Left lung (tissue), 10 donors: Measurements from ENCODE around the gene MAMLD1. TPM values are rescaled to one million over a fixed set of nuclear protein-coding genes. Genes with fewer than 3 reads are reported as not detected.
A peak's percentile ranks its signal among the peaks of the same experiment; 100 is the strongest.
"Not testable (repeated sequence)": the region's sequence is repeated elsewhere in the genome, so short reads cannot be mapped to it uniquely, and the experiment has no call there.

Source experiments
- ATAC-seq: fragments of 200-7000 bp; cut with Tn5 transposase; one replicate; pipeline ENCODE4 v1.9.1; 2020; ENCODE audit warnings: moderate library complexity
- DNase-seq, 4 donors: peaks; one replicate each; pipeline ENCODE4 v3.0.0-alpha.2; 2013 to 2020
- H3K27ac ChIP-seq, 2 donors: fragments of 200-600 bp; sonication (generic) in 1 of 2; one replicate each; pipeline versions ENCODE4 v1.5.0 to v1.8.0; 2020 to 2021
- H3K27me3 ChIP-seq, 2 donors: fragments of 200-600 bp; sonication (generic) in 1 of 2; one replicate each; pipeline versions ENCODE4 v1.5.0 to v1.8.0; 2020 to 2021
- H3K36me3 ChIP-seq, 2 donors: fragments of 200-600 bp; sonication (generic) in 1 of 2; one replicate each; pipeline versions ENCODE4 v1.5.0 to v1.8.0; 2020 to 2021
- H3K4me1 ChIP-seq, 2 donors: fragments of 200-600 bp; one replicate each; pipeline ENCODE4 v1.8.0; 2021
- H3K4me3 ChIP-seq, 2 donors: fragments of 200-600 bp; sonication (generic) in 1 of 2; one replicate each; pipeline versions ENCODE4 v1.5.0 to v1.8.0; 2020 to 2021; ENCODE audit warnings: mild to moderate bottlenecking in 1 of 2
- H3K9me3 ChIP-seq, 2 donors: fragments of 200-600 bp; sonication (generic) in 1 of 2; one replicate each; pipeline versions ENCODE4 v1.5.0 to v1.8.0; 2020 to 2021
- intact Hi-C, 2 donors: fragments of 100-400 bp; cut with DNase I; formaldehyde crosslinking; loops; one replicate each; pipeline versions ENCODE4 v1.11.2 to v1.14.2; 2022
- polyA plus RNA-seq, 6 donors: library from polyadenylated mRNA; unstranded; fragments of 120-200 nt; gene quantifications; one replicate each; pipeline ENCODE4 v1.2.1, GENCODE V29; 2013; ENCODE audit not compliant: insufficient read length in 6 of 6
- total RNA-seq, 2 donors: library from RNA; stranded (reverse); fragmentation: NEBNext Ultra II Directional; extraction: Animal tissue kit (Norgen Biotek cat#: 25700); gene quantifications; one replicate each; pipeline ENCODE4 v1.2.1, GENCODE V29; 2021
- TF ChIP-seq, protein P1 (sequence below), 2 donors: fragments of 200-600 bp; sonication (generic) in 1 of 2; IDR thresholded peaks; one replicate each; pipeline versions ENCODE4 v1.5.0 to v1.8.0; 2021; ENCODE audit warnings: antibody characterized with exemption in 2 of 2
- donor health status: DM: no; HTN: yes; CAD: no.
- donor health status: DM: no; HTN: no; CAD: no.

Gene MAMLD1
- total and polyA plus RNA-seq, 8 donors: 3.6 to 18.4 (median 14.6) TPM

DNA sequence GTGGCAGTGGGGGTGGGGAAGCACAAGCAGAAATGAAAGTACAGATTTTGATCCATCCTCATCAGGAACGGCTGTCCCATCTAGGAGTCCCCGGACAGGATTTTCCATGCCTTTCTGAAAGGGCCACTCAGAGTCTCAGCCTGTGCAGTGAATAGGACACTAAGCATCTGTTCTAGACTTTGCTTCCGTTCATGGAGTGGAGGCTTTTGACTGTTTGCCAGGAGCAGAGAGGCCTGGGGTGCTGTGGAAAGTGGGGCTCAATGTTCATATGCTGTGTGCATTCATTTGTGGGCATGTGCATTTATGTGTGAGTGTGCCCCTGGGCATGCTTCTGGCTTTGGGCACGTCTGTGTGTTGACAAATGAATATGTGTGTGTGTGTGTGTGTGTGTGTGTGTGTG is 25.6 kb upstream of the MAMLD1 start:
- intact Hi-C loops: no loop called here
- H3K4me1 ChIP-seq: no peaks in the 10 kb centered on the region
- H3K9me3 ChIP-seq: no peaks in the 10 kb centered on the region
- H3K36me3 ChIP-seq: no peaks in the 10 kb centered on the region
- ATAC-seq (no peak), DNase-seq (no peak)
- no peaks in the 10 kb centered on the region for H3K27me3 ChIP-seq
- H3K4me3 ChIP-seq: no peak overlapping the region
- no peak overlapping the region for H3K27ac ChIP-seq
- TF ChIP-seq, protein P1, sequence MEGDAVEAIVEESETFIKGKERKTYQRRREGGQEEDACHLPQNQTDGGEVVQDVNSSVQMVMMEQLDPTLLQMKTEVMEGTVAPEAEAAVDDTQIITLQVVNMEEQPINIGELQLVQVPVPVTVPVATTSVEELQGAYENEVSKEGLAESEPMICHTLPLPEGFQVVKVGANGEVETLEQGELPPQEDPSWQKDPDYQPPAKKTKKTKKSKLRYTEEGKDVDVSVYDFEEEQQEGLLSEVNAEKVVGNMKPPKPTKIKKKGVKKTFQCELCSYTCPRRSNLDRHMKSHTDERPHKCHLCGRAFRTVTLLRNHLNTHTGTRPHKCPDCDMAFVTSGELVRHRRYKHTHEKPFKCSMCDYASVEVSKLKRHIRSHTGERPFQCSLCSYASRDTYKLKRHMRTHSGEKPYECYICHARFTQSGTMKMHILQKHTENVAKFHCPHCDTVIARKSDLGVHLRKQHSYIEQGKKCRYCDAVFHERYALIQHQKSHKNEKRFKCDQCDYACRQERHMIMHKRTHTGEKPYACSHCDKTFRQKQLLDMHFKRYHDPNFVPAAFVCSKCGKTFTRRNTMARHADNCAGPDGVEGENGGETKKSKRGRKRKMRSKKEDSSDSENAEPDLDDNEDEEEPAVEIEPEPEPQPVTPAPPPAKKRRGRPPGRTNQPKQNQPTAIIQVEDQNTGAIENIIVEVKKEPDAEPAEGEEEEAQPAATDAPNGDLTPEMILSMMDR (IDR thresholded peaks at IDR 0.05): no peak

DNA sequence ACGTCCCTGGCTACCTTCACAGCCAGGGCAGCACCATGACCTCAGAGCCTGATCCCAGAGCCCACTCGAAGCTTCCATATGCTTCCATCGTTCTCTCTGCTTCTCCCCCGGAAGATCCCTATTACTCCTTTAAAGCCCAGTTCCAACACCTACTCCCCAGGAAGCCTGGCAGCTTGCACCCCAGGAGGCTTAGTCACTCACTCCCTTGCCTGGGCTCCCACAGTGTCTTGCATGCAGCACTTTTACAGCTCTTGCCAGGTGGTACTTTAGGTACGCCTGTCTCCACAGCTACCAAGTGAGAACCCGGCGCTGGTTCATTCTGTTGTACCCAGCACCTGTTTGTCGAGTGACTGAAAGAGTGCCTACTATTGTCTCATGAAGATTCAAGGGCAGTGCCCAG is 24.5 kb upstream of the MAMLD1 start:
- H3K4me3 ChIP-seq: no peak overlapping the region
- no peak for ATAC-seq
- H3K27ac ChIP-seq: no peak overlapping the region
- no peak for DNase-seq
- no peaks in the 10 kb centered on the region for H3K9me3 ChIP-seq
- H3K36me3 ChIP-seq: no peaks in the 10 kb centered on the region
- intact Hi-C loops: no loop called here
- TF ChIP-seq, protein P1 (IDR thresholded peaks at IDR 0.05): no peak
- no peaks in the 10 kb centered on the region for H3K27me3 ChIP-seq
- H3K4me1 ChIP-seq: no peaks in the 10 kb centered on the region

DNA sequence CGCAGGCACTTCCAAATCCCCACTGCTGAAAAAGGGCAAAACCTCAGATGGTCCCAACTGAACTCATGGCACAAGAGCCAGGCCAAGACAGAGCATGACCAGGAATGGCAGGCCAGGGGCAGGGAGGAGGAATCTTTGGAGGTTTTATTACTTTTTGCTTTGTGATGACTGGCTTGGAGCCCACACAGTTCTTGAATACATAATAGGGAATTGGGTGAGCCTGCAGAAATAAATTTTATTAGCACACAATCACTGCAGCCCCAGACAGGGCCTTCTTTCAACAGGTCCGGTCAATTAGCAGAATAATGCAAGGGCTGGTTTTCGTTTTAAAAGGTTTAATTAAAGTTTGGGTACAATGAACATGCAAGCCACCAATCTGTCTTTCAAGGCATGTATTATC is 23.4 kb upstream of the MAMLD1 start:
- TF ChIP-seq, protein P1 (IDR thresholded peaks at IDR 0.05): no peak
- ATAC-seq (no peak), DNase-seq (no peak)
- Histone ChIP-seq H3K4me3 (no peak overlapping the region), H3K36me3 (no peaks in the 10 kb centered on the region), H3K27me3 (no peaks in the 10 kb centered on the region), H3K9me3 (no peaks in the 10 kb centered on the region), H3K4me1 (no peaks in the 10 kb centered on the region), H3K27ac (no peak overlapping the region)
- intact Hi-C loops: no loop called here

GRCh38 chrX:150340326-150340725 is 22.8 kb upstream of the MAMLD1 start:
- H3K27me3 ChIP-seq, ATAC-seq, DNase-seq, H3K4me1 ChIP-seq, intact Hi-C loops, H3K36me3 ChIP-seq, H3K4me3 ChIP-seq, H3K9me3 ChIP-seq, H3K27ac ChIP-seq: not testable (repeated sequence)

DNA sequence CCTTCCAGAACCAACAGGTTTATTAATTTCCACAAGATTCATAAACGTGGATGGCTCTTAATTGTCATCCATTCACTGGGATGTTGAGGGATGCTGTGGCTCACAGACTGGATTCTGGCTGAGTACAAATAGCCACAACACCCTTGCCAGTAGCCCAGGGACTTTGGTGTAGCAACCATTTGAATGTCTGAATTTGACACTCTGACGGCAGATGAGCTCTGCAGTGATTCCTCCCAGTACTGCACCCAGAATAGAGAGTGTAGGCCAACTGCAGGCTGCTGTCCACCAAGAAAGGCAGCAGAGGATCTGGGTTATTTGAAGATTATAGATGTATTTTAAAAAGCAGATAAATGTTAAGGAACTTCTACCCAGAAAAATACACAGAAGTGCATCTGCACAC is 15.6 kb upstream of the MAMLD1 start:
- DNase-seq (no peak), ATAC-seq (no peak)
- intact Hi-C loops: no loop called here
- H3K36me3 ChIP-seq: no peaks in the 10 kb centered on the region
- no peaks in the 10 kb centered on the region for H3K4me1 ChIP-seq
- H3K27me3 ChIP-seq: no peaks in the 10 kb centered on the region
- TF ChIP-seq, protein P1 (IDR thresholded peaks at IDR 0.05): no peak
- no peaks in the 10 kb centered on the region for H3K9me3 ChIP-seq
- no peak overlapping the region for H3K4me3 ChIP-seq
- no peak overlapping the region for H3K27ac ChIP-seq

- H3K4me3 ChIP-seq: no peak overlapping the region
- TF ChIP-seq, protein P1 (IDR thresholded peaks at IDR 0.05): no peak
- H3K27me3 ChIP-seq: no peaks in the 10 kb centered on the region
- intact Hi-C loops: no loop called here
- ATAC-seq (peak; percentile 91), DNase-seq (peak in 1 of 4 donors; percentile 45)
- H3K36me3 ChIP-seq: no peaks in the 10 kb centered on the region
- H3K27ac ChIP-seq: no peak overlapping the region
- no peaks in the 10 kb centered on the region for H3K4me1 ChIP-seq
- H3K9me3 ChIP-seq: no peaks in the 10 kb centered on the region
Measured at GRCh38 chrX:150348365-150348764, 14.8 kb upstream of the MAMLD1 start.
